Fibroblast of lung (primary cell): ENCODE data around the gene NFKBIE.

ENCODE experiments used
- CTCF ChIP-seq, 2 donors: IDR thresholded peaks in 1 of 2; conservative IDR thresholded peaks in 1 of 2; 1 replicate in 1 of 2; 2 replicates in 1 of 2; pipeline ENCODE4 v1.5.1; 2011 to 2012; ENCODE audit warnings: low read length in 2 of 2, control low read depth in 1 of 2, inconsistent platforms in 1 of 2, low read depth in 1 of 2, mild to moderate bottlenecking in 1 of 2
- EZH2 ChIP-seq: IDR thresholded peaks from 2 replicates; pipeline ENCODE4 v1.5.1; 2012; ENCODE audit warnings: low read length, control low read depth, mild to moderate bottlenecking; ENCODE audit errors: missing control alignments

GRCh38 chr6:44233567-44234100, 31.7 kb downstream of the NFKBIE start:
- no peak for TF ChIP-seq CTCF (conservative IDR thresholded peaks at IDR 0.05 in 1 of 2, IDR thresholded peaks at IDR 0.05 in 1 of 2; ENCODE audit: low read depth in 1 of 2, low read length in 2 of 2)
- no peak for TF ChIP-seq EZH2
